GM20000 (cell line): ENCODE measurements around the gene BOLA3.

ENCODE experiments used
- DNase-seq: peaks from one replicate; pipeline ENCODE4 v3.0.0; 2012; ENCODE audit warnings: low spot score
- CTCF ChIP-seq: IDR thresholded peaks from 2 replicates; pipeline ENCODE4 v1.5.1; 2012; ENCODE audit warnings: mild to moderate bottlenecking, control low read depth; ENCODE audit errors: extremely low read depth, missing control alignments

The BOLA3 gene

GRCh38 chr2:74168739-74169138, 21.0 kb upstream of the BOLA3 start:
- DNase-seq: peak; percentile 42
- no peak for TF ChIP-seq CTCF

- no peak for TF ChIP-seq CTCF
- no peak for DNase-seq
Measured at GRCh38 chr2:74164761-74165160, 17.0 kb upstream of the BOLA3 start.

GRCh38 chr2:74162951-74163350, 15.2 kb upstream of the BOLA3 start:
- no peak for TF ChIP-seq CTCF
- no peak for DNase-seq

- no peak for TF ChIP-seq CTCF
- DNase-seq: no peak
Measured at GRCh38 chr2:74155830-74156229, 8.1 kb upstream of the BOLA3 start.

- TF ChIP-seq CTCF: no peak
- no peak for DNase-seq
Measured at GRCh38 chr2:74152954-74153353, 5.2 kb upstream of the BOLA3 start.

GRCh38 chr2:74149570-74150319, 2.0 kb upstream of the BOLA3 start:
- no peak for DNase-seq

GRCh38 chr2:74149247-74149525, 1.5 kb upstream of the BOLA3 start:
- no peak for DNase-seq

More at GRCh38 chr2:74149570-74150319, 2.0 kb upstream of the BOLA3 start:
- TF ChIP-seq CTCF: no peak

More at GRCh38 chr2:74149247-74149525, 1.5 kb upstream of the BOLA3 start:
- no peak for TF ChIP-seq CTCF
